Mucosa of descending colon (tissue), 3 donors: ENCODE results near the gene DISP1. TPM values are rescaled to one million over a fixed set of nuclear protein-coding genes. Genes with fewer than 3 reads are reported as not detected.

Source experiments
- ATAC-seq: fragments of 200-7000 bp; cut with Tn5 transposase; one replicate; pipeline ENCODE4 v1.9.1; 2020; ENCODE audit warnings: mild to moderate bottlenecking, moderate library complexity
- DNase-seq, 3 donors: peaks; one replicate each; pipeline ENCODE4 v3.0.0-alpha.2; 2020
- H3K36me3 ChIP-seq: fragments of 200-600 bp; one replicate; pipeline ENCODE4 v1.8.0; 2021; ENCODE audit warnings: low read depth, mild to moderate bottlenecking
- H3K4me1 ChIP-seq: fragments of 200-600 bp; one replicate; pipeline ENCODE4 v1.8.0; 2021; ENCODE audit warnings: low read depth, mild to moderate bottlenecking
- H3K4me3 ChIP-seq: fragments of 200-600 bp; one replicate; pipeline ENCODE4 v1.8.0; 2021; ENCODE audit warnings: mild to moderate bottlenecking
- H3K9me3 ChIP-seq: fragments of 200-600 bp; one replicate; pipeline ENCODE4 v1.8.0; 2021; ENCODE audit warnings: mild to moderate bottlenecking
- intact Hi-C, 2 donors: fragments of 100-400 bp; cut with DNase I in 1 of 2; cut with micrococcal nuclease in 1 of 2; formaldehyde crosslinking; loops; one replicate each; pipeline versions ENCODE4 v1.11.0 to v1.11.1; 2022; cut with DNase I, micrococcal nuclease
- long read RNA-seq, 2 donors: library from polyadenylated mRNA; unstranded; transcript quantifications; one replicate each; pipeline ENCODE4 v2.0.0, GENCODE V29; 2019 to 2021
- total RNA-seq, 3 donors: library from RNA; stranded (reverse); fragmentation: NEBNext Ultra II Directional in 2 of 3; extraction: Animal tissue kit (Norgen Biotek cat#: 25700) in 2 of 3; gene quantifications; one replicate each; pipeline versions ENCODE4 v1.2.1 to v1.2.4, GENCODE V29; 2021 to 2023
- TF ChIP-seq, protein P1 (sequence below): fragments of 200-600 bp; IDR thresholded peaks from one replicate; pipeline ENCODE4 v1.8.0; 2022; ENCODE audit warnings: antibody characterized with exemption, mild to moderate bottlenecking
- donor health status: DM: no; HTN: no; CAD: no; lungs with moderate emphysema.
- donor health status: DM: no; HTN: no; CAD: no.
- donor health status: DM: no; HTN: yes; CAD: no.

Gene DISP1, protein sequence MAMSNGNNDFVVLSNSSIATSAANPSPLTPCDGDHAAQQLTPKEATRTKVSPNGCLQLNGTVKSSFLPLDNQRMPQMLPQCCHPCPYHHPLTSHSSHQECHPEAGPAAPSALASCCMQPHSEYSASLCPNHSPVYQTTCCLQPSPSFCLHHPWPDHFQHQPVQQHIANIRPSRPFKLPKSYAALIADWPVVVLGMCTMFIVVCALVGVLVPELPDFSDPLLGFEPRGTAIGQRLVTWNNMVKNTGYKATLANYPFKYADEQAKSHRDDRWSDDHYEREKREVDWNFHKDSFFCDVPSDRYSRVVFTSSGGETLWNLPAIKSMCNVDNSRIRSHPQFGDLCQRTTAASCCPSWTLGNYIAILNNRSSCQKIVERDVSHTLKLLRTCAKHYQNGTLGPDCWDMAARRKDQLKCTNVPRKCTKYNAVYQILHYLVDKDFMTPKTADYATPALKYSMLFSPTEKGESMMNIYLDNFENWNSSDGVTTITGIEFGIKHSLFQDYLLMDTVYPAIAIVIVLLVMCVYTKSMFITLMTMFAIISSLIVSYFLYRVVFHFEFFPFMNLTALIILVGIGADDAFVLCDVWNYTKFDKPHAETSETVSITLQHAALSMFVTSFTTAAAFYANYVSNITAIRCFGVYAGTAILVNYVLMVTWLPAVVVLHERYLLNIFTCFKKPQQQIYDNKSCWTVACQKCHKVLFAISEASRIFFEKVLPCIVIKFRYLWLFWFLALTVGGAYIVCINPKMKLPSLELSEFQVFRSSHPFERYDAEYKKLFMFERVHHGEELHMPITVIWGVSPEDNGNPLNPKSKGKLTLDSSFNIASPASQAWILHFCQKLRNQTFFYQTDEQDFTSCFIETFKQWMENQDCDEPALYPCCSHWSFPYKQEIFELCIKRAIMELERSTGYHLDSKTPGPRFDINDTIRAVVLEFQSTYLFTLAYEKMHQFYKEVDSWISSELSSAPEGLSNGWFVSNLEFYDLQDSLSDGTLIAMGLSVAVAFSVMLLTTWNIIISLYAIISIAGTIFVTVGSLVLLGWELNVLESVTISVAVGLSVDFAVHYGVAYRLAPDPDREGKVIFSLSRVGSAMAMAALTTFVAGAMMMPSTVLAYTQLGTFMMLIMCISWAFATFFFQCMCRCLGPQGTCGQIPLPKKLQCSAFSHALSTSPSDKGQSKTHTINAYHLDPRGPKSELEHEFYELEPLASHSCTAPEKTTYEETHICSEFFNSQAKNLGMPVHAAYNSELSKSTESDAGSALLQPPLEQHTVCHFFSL (N-terminal part only)
- 10 to 100 TPM in 1 of 3 donors, 1 to 10 TPM in 2; 4.7 to 15.8 (median 4.9) TPM for total RNA-seq
- long read RNA-seq, donor 1, full-length matches to known transcripts: 1 of 8 reads
- long read RNA-seq, donor 1, partial matches to known transcripts: 0 of 8 reads
- long read RNA-seq, donor 1, other reads (novel, unspliced or antisense): 7 of 8 reads
- long read RNA-seq, donor 2: 0 reads

DNA sequence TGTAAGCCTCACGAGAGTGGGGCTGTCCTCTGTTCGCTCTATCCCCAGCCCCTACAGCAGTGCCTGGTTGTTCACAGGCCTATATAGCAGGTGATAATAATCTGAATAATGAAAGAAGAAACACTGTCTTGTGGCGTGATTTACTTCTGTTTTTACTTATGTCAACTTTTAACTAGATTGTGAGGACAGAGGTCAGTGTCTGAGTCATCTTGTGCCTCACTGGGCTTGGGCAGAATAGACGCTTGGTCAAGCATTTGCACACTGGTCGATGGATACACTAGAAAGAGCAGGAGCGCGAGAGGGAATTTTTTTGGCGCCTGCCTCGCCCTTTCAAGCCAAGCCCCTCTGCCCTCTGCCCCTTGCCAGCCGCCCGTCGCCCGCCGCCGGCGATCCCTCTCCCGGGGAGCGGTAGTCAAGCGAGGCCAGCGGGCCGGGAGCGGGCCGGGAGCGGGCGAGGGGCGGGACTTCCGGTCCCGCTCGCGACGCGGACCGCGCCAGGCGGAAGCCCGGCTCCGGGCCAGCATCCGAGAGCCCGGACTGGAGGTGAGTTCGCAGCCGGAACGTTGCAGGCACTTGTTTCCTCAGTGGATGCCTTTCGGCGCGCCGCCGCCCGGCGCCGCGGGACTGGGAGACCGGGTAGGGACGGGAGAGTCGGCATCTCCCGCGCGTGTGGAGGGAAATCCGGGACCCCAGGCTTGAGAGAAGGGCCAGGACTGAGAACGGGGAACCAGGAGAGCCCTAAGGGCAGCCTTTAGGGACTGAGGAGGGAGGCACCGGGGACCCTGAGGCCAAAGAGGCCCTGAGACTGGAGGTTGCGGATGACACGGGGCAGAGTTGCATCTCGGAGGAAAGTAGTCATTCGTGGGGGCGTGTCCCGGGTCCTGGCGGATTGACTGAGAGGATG, at the start of gene DISP1:
Gene DISP1 (plus strand): TSS at position 504 of the 904 bp plus-strand sequence. CDS start 127,785 bp downstream, outside the sequence.
- no peaks in the 10 kb centered on the region for H3K36me3 ChIP-seq
- ATAC-seq: peak; percentile 98
- no peaks in the 10 kb centered on the region for H3K9me3 ChIP-seq
- peaks cover 12% of the 10 kb centered on the region for H3K4me1 ChIP-seq
- DNase-seq: peak; percentile 78 to 90 (median 89)
- intact Hi-C loops: no loop called here
- TF ChIP-seq, protein P1, sequence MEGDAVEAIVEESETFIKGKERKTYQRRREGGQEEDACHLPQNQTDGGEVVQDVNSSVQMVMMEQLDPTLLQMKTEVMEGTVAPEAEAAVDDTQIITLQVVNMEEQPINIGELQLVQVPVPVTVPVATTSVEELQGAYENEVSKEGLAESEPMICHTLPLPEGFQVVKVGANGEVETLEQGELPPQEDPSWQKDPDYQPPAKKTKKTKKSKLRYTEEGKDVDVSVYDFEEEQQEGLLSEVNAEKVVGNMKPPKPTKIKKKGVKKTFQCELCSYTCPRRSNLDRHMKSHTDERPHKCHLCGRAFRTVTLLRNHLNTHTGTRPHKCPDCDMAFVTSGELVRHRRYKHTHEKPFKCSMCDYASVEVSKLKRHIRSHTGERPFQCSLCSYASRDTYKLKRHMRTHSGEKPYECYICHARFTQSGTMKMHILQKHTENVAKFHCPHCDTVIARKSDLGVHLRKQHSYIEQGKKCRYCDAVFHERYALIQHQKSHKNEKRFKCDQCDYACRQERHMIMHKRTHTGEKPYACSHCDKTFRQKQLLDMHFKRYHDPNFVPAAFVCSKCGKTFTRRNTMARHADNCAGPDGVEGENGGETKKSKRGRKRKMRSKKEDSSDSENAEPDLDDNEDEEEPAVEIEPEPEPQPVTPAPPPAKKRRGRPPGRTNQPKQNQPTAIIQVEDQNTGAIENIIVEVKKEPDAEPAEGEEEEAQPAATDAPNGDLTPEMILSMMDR: no peak
- peak within 1 kb of the TSS; percentile 54 for H3K4me3 ChIP-seq

DNA sequence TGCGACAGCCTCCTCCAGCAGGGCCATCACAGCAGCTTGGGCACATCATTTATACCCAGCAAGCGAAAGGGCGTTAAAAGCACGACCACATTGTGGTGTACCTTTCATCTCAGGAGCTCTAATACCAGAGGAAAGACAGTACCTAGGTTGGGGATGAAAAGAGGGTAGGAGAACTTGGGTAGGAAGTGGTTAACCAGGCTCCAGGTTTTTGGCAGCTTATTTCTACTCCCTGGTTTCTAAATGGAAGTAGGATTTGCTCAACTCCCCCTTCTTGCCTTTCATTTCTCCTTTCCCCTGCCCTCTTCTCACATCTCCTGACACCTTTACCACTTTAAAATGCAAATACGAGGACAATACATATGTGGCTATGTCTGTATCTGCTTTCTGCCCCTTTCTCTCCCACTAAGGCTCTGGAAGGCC, 47.7 kb upstream of the DISP1 start:
- peaks cover 12% of the 10 kb centered on the region for H3K9me3 ChIP-seq
- no peak overlapping the region for H3K4me3 ChIP-seq
- intact Hi-C loops: no loop called here
- TF ChIP-seq, protein P1: no peak
- ATAC-seq: no peak
- DNase-seq: no peak
- no peaks in the 10 kb centered on the region for H3K36me3 ChIP-seq
- no peaks in the 10 kb centered on the region for H3K4me1 ChIP-seq

DNA sequence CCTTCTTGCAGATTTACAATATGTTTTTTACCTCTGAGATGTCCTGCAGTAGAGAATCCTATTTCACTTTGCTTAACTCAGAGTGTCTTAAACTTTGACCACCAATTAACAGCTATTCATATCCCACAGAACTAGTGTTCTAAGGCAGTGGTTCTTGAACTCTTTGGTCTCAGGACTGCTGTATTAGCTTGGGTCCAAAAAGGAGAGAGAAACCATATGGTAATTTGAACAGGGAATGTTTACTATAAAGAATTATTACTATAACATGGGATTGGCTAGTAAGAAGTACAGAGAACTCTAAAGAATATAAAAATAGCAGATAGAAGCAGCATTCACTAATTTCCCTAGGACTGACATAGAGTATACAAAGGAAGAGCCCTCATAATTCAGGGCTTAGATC, 46.2 kb upstream of the DISP1 start:
- Histone ChIP-seq H3K4me3 (no peak overlapping the region), H3K4me1 (no peaks in the 10 kb centered on the region), H3K9me3 (peaks cover 12% of the 10 kb centered on the region), H3K36me3 (no peaks in the 10 kb centered on the region)
- no peak for DNase-seq
- TF ChIP-seq, protein P1: no peak
- intact Hi-C loops: no loop called here
- ATAC-seq: no peak

DNA sequence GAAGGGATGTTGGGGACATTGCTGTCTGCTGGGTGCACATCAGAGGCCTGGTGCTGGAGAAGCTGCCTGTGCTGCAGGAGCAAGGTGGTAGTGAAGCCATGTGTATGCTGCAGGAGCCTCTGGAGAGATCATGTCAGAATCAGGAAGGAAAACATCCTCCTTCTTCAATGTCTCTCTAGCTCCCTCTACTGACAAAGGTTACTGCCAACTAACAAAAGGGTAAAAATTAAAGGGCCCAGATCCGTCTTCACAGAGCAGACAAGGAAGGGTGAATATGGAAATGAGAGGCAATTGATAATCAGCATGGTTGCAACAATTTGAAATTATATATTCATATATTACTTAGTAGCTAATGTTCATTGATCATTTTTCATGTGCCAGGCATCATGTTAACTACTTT, 45.7 kb upstream of the DISP1 start:
- ATAC-seq (no peak), DNase-seq (no peak)
- no peaks in the 10 kb centered on the region for H3K36me3 ChIP-seq
- H3K4me3 ChIP-seq: no peak overlapping the region
- H3K9me3 ChIP-seq: peaks cover 12% of the 10 kb centered on the region
- TF ChIP-seq, protein P1: no peak
- H3K4me1 ChIP-seq: no peaks in the 10 kb centered on the region
- intact Hi-C loops: no loop called here
